Stimulated activated CD8-positive, alpha-beta memory T cell treated with anti-CD3 and anti-CD28 coated beads, Interleukin-4, amount 100 ng/mL, for 48 hours (primary cell): ENCODE data around the gene TIMP2.
"Not testable (repeated sequence)": the region's sequence is repeated elsewhere in the genome, so short reads cannot be mapped to it uniquely, and the experiment has no call there.

Experiments used
- DNase-seq: peaks from one replicate; pipeline ENCODE4 v3.0.0-alpha.2; 2020

TIMP2 gene

DNA sequence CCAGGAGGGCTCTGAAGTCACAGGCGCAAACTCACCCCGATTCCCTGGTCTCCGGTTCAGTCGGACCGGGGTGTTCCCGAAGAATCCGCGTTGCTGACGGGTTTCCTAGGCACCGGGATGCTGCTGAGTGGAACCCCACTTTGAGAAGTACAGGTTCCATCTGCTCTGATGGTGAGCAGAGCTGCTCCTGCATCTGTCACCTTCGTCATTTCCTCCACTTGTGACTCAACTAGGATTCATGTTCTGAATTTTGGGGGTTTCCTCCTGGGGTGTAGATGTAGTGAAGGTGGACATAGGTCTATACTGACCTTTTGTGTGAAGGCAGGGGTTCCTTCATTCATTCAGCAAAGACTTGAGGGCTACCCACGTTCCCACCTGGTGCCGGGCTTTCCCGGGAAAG lies 29.5 kb upstream of the TIMP2 start:
- no peak for DNase-seq

DNA sequence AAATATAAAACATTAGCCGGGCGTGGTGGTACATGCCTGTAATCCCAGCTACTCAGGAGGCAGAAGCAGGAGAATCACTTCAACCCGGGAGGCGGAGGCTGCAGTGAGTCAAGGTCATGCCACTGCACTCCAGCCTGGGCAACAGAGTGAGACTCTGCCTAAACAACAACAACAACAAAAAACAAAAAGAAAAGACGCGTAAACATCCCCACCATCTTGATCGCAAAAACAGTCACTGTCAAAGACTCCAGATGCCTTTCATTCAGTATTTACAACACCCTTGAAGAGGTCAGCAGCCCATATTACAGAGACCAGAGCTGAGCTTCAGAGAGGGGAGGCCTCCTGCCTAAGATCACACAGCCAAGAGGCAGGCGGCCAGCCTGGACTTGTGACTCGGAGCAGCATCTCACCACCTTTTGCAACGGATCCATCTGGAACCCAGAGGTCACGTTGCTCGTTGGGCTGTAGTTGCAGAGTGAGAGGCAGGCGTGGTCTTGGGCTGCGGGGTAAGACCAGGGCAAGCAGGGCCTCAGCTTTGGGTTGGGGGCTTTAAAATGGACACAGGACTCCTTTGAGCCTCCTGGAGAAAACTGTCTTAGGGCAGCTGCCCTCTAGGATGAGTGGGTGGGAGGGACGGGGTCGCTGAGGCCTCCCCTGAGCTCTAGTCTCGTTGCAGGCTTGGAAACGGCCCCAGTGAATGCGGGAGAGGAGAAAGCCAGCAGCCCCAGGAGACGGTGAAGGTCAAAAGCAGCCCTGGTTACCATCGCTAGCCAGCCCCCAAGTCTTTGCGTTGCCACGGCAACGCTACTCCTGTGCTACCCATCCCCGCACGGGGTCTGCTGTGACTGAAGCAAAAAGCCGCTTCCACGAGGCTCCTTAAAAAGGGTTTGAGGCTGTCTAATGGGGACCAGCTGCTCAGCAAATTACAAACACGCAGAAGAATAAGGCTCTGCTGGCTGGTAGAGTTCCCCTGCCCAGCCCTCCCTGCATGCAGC lies 28.5 kb upstream of the TIMP2 start:
- no peak for DNase-seq

DNA sequence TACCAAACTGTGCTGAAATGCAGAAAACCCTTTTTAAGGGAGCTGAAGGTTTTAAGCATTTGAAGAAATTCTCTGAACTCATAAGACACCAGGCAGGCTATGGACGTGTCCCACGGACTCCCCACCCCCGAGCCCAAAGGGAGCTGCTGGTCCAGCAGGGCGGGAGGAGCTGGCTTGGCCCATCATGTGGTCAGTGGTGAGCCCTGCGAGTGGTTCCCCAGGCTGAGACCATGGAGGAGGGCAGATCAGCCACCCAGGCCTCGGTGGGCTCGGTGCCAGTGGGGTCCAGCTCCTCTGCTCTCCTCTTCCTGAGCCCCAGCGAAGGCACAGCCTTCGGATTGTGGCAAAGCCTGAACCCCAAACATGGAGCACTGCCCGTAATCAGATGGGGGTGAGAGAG lies 27.5 kb upstream of the TIMP2 start:
- DNase-seq: no peak

DNA sequence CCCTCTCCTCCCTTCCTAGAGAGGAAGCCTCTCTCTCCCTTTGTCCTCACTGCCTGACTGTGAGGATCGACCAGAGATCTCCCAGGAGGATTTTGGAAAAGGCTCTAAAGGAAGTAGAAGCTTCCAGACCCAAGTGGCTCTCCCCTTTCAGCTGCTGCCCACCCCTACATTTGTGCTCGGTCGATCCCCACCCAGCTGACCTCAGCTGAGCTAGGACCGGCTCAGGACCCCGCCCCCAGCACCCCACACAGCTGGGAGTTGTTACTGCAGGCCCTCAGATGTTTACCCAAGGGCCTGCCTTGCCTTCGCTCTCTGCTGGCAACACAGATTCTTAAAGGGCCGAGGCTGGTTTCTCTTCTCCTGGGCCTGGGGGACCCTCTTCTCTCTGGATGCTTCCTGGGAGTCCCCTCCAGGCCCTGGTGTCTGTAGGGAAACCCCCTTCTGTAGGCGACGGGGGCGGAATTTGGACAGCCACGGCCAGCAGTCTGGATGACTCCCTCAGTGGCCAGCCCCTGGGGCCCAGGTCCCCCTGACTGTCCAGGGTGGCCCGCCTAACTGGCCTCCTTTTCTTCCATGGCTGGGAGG lies 26.9 kb upstream of the TIMP2 start:
- DNase-seq: no peak

DNA sequence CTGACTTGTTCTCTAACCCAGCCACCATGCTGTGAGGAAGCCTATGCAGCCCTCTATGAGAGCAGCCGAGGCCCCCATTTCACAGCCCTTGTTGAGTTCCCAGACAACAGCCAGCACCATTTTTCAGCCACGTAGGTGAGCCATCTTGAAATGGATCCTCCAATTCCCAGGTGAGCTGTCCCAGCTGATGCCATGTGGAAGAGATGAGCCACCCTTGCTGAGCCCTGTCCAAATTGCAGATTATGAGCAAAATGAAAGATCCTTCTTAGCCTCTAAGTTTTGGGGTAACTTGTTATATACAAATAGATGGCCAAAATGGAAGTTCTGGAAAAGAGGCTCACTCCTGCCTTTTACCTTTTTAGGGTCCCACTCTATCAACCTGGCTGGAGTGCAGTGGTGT lies 25.7 kb upstream of the TIMP2 start:
- DNase-seq: no peak

DNA sequence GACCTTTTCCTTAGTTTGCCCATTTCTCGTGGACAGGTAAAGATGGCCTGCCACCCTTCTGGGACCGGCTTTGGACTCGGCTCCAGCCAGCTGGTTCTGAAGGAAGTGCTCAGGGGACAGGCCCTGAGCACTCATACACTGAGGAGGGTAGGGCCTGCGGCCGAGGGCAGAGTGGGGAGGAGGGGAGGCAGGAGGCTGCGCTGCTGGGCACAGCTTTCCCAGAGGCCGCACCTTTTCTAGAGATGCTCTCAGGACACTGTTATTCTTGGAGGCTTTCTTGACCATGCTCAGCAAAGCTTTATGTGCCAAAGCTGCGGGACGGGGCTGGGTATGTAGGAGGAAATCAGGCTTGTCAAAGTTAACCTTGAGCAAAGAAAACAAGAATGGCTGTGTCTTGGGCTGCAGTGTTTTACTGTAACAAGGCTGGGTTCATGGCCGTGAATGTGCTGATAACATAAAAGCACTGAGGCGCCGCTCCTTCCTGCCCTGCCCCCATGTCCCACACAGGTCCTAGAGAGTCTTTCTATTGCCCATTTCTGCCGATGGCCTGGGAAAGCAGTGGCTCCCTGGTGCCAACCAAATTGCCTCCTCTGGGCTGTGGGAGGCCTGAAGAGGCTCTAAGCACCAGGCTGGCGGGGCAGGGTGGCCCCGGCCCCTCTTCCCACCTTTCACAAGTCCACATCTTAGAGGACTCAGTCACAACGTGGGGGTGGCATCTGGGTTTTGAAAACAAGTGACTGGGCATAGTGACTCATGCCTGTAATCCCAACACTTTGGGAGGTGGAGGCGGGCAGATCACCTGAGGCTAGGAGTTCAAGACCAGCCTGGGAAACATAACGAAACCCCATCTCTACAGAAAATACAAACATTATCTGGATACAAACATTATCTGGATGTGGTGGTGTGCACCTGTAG lies 22.3 kb upstream of the TIMP2 start:
- DNase-seq: no peak

DNA sequence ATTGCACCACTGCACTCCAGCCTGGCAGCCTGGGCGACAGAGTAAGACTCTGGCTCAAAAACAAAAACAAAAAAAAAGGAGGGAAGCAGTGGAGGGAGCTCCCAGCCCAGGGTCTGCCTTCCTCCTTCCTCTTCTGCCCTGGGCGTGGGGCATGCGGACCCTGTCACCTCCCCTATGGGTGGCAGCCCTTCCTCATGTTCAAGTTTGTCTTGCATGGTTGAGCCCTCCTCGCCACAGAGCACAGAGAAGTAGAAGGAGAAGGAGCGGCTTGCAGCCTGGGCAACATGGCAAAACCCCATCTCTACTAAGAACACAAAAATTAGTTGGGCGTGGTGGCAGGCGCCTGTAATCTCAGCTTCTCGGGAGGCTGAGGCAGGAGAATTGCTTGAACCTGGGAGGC lies 21.4 kb upstream of the TIMP2 start:
- DNase-seq: no peak

DNA sequence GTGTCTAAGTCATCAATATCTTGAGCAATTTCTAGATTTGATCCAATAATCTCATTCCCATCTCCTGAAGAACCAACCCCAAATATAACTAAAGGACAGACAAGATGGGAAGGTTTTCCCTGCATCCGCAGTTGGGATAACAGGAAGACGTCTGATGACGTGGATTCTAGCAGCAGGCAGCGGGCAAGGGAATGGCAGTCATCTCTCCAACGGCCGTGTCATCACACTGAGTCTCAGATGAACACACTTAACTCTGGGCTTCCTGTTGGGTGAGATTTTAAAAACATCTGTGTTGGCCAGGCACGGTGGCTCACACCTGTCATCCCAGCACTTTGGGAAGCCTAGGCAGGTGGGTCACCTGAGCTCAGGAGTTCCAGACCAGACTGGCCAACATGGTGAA lies 20.9 kb upstream of the TIMP2 start:
- no peak for DNase-seq

DNA sequence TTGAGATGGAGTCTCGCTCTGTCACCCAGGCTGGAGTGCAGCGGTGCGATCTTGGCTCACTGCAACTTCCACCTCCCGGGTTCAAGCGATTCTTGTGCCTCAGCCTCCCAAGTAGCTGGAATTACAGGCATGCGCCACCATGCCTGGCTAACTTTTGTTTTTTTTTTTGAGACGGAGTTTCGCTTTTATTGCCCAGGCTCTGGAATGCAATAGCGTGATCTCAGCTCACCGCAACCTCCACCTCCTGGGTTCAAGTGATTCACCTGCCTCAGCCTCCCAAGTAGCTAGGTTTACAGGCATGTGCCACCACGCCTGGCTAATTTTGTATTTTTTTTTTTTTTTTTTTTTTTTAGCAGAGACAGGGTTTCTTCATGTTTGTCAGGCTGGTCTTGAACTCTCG lies 20.3 kb upstream of the TIMP2 start:
- not testable (repeated sequence) for DNase-seq

DNA sequence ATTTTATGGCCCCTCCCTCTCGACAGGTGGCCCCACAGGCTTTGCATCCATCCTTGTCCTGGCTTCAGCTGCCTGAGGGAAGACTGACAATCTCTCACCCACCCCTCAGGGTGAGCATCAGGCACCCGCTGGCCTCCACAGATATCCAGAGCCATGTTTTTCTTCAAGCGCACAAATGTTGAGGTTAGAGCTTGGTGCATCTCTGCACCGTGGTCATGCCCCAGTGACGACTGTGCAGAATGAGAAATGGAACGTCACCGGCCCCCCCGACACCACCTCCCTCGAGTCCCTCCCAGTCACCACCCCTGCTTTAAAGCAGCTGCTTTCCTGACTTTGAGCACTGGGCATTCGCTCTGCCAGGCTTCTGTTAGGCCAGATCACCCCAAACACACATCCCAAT lies 19.8 kb upstream of the TIMP2 start:
- DNase-seq: no peak

DNA sequence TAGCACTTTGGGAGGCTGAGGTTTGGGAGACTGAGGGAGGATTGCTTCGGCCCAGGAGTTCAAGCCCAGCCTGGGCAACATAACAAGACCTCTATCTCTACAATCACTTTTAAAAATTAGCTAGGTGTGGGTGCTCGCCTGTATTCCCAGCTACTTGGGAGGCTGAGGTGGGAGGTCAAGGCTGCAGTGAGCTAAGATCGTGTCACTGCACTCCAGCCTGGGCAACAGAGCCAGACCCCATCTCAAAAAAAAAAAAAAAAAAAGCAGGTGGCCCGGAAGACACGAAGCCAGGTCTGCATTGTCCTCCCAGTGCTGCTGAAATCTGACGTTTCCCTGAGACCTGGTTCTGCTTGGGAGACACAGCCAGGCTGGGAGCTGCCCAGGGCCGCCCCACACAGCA lies 18.8 kb upstream of the TIMP2 start:
- DNase-seq: no peak

DNA sequence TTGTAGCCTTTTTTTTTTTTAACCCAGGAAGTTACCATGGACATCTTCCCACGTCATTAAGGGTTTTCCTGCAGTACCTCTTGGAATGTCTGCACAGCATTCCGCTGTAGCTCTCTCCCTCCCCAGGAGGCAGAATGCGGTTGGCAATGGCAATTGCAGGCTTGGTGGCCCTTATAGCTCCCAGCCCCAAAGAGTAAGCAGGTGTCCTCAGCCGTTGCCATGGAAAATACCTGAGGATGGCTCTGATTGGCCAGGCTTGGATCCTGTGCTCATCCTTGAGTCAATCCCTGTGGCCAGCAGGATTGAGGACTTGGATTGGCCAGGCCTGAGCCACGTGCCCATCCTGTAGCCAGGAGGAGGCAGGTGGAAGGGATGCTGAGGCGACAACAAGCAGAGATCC lies 15.5 kb upstream of the TIMP2 start:
- DNase-seq: no peak

DNA sequence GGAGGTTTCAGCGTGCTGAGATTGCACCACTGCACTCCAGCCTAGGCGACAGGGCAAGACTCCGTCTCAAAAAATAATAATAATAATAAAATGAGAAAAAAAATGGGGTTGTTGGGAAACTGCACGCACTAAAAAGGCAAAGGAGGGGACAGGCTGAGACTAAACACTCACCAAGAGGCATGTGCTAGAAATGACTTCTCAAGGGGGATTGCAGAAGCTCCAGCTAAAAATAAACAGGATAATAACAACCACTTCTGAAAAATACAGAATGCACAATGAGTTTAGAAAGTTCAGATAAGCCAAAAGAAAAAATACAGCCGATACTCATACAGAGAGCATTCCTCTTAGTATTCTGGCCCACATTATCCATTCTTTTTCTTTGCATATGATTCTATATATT lies 15.1 kb upstream of the TIMP2 start:
- DNase-seq: no peak

DNA sequence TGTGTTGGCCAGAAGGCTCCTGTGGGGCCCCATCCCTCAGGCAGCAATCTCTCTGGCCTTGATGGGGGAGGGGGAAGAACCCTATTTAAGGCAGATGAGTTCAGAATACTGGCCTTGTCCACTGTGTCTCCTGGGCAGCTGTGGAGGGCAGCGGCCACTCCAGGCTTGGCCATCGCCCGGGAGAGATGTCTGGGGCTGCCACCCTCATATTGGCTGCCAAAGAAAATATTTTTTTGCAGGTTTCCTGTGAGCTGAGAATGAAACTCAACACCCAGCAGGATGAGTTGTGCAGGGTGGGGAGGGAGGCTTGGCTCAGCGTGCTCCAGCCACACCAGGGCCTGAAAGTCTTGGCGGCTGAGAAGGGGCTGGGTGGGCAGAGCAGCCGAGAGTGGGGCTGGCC lies 14.4 kb upstream of the TIMP2 start:
- no peak for DNase-seq

DNA sequence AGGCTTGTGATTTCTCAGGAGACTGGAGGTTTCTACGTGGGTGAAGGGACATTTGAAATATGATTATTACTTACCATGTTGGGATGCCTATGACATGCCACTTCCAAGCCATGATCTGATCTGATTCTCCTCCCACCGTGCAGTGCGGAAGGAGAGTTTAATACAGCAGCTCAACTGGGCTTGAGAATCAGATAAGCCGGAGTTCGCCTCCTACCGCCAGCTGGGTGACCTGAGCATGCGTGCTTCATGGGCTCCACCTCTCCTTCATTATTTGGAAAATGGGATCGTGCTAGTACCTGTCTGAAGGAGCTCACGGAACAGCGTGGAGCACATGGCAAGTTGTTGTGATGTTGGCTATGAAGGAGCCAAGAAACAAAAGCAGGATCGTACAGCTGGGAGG lies 12.4 kb upstream of the TIMP2 start:
- no peak for DNase-seq

DNA sequence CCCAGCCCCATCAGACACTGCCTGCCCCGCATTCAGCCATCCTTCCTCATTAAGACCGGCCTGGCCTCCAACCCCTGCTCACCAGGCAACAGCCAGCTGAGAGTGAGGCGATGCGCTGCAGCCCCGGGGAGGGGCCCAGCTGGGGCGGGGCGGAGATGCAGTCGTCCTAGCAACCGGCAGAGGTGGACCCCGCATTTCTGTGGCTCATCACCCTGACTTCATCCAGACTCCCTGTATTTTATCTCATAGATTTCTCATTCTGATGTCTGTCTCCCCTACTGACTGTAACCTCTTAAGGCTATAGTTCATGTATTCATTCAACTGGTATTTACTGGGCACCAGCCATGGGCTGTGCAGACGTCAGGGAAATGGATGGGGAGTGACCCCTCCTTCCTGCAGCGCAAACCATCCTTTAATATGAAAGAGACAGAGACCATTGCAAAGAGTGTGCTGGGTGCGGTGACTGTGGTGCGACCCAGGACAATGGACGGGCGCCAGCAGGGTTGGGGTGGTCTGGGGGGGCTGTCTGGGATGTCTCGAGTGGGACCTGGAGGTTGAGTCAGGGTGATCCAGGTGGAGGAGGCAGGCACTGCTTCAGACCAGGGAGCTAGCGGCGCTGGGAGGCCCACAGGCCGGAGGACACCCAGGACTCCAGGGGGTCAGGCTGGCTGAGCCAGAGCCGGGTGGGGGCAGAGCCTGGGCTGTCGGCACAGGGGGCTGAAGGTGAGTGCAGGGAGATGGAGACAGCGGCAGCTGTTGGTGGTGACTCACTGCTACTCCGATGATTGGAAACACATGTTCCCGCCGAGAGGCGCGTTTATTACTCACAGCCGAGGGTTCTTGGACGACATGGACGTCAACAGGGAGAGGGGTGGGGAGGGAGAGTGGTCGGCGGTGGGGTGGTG lies 10.5 kb upstream of the TIMP2 start:
- no peak for DNase-seq

DNA sequence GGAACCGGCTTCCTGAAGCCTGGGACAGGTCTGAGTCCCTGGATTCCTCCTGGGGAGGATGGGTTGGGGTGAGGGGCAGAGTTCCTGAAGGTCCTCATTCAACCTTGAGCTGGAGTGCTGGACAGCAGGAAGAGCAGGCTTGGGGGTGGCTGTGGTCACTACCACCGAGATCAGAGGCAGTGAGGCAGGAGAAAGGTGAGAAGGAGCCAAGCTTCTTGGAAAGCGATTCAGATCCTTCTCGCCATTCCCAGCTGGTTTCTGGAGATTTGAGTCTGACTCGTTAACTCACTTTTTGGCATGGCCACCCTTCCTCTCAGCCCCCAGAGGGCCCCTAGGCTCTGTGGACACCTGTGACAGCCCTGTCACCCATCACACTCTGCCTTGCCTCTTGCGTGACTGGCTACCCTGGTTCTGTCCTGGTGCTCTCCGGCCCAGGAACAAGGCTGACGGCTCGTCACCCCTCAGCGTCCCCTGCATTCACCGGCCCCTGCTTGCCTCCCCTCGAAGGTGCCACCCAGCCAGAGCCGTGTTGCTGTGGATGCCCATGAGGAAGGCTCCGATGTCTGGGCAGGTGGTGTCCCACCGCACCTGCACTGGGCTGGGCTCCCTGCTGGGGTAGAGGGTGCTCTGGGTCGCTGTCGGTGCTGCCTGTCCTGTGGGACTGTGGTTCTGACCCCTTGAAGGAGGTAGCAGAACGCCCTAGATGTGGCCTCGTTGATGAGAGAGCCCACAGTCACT lies 9.7 kb upstream of the TIMP2 start:
- DNase-seq: no peak

DNA sequence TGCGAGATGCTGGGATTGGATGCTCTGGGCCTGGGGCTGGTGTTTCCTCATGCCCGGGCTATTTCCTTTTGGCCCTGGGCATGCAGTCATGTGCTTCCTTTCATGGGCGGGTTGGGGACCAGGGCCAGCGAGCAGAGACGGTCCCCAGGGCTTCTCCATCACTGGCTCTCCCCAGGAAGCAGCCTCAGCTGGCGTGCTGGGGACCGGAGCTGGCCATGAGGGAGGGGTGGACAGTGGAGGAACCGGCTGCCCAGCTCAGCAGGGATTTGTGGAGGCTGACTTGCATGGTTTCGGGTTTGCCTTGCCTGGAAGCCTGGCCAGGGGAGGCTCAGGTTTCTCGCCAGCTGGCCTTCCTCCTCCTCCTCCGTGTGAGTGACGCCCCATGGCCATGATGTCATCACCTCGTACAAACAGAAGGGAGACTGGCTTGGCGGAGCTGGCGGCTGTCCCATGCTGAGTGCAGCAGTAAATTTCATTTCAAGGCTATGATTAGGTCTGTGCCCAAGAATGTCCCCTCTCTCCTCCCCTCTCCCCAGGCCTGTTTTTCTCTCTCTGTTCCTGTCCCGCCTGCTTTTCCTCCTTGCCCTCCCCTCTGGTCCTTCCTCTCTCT lies 8.9 kb upstream of the TIMP2 start:
- no peak for DNase-seq

DNA sequence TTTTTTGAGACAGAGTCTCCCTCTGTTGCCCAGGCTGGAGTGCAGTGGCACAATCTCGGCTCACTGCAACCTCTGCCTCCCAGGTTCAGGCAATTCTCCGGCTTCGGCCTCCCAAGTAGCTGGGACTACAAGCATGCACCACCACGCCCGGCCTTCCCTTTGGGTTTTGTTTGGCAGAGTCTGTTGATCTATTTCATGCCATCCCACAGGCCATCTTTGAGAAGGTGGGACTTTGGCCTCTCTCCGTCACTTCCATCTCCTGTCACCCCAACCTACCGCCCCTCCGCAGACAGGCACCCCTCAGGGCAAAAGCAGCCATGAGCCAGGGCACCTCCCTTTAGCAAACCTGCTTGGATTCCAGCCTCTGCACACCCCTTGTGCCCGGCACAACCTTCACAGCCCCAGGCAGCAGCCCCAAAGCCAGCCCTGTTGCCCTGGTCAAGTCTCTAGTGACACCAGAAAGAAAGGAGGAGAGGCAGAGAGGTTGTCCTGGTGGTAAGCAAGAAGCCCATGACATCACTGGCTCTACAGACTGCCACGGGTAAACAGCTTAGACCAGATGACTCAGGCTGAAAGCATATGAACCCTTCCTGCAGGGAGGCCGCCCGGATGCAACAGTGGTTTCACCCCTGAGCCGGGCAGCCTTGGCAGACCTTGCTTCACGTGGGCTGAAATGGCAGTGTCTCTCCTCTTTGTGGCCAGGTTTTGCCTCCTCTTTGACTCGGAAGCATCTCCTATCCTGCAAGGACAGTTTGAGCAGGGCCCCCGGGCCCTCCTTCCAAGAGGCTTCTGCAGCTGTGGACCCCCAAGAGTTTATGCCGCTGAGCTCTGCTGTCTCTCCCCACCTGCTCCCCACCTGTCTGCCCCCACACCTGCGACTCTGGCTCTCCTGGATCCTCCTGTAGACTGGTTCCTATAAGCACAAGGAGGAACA lies 8.1 kb upstream of the TIMP2 start:
- peak; percentile 54 for DNase-seq
